Fibroblast of mammary gland (primary cell): Measurements from ENCODE around the gene TANC1.
"Not testable (repeated sequence)": the region's sequence is repeated elsewhere in the genome, so short reads cannot be mapped to it uniquely, and the experiment has no call there.

ENCODE experiments used
- DNase-seq: peaks from one replicate; pipeline ENCODE4 v3.0.0-alpha.2; 2010; ENCODE audit warnings: low read depth
- H3K4me3 ChIP-seq: 2 replicates; pipeline ENCODE4 v1.5.1; 2011; ENCODE audit warnings: low read depth, mild to moderate bottlenecking, low read length, moderate library complexity; ENCODE audit not compliant: control insufficient read depth
- CTCF ChIP-seq: conservative IDR thresholded peaks from 2 replicates; pipeline ENCODE4 v1.5.1; 2011; ENCODE audit warnings: low read depth, low read length, inconsistent platforms; ENCODE audit not compliant: control insufficient read depth, insufficient read depth

The TANC1 gene

GRCh38 chr2:159091381-159091780, 122.9 kb downstream of the TANC1 start:
- no peak overlapping the region for H3K4me3 ChIP-seq
- no peak for TF ChIP-seq CTCF
- peak; percentile 80 for DNase-seq

GRCh38 chr2:159091976-159092375, 123.5 kb downstream of the TANC1 start:
- DNase-seq, result no peak
- H3K4me3 ChIP-seq, result no peak overlapping the region
- TF ChIP-seq CTCF, result no peak

- no peak for DNase-seq
- TF ChIP-seq CTCF, result no peak
- H3K4me3 ChIP-seq, result no peak overlapping the region
Observed at GRCh38 chr2:159093497-159093896, 125.1 kb downstream of the TANC1 start.

GRCh38 chr2:159094173-159094737, 125.8 kb downstream of the TANC1 start:
- peak; percentile 83 for DNase-seq

GRCh38 chr2:159095813-159096212, 127.4 kb downstream of the TANC1 start:
- no peak for TF ChIP-seq CTCF
- DNase-seq, result no peak
- H3K4me3 ChIP-seq, result no peak overlapping the region

More at GRCh38 chr2:159094173-159094737, 125.8 kb downstream of the TANC1 start:
- H3K4me3 ChIP-seq, result no peak overlapping the region
- no peak for TF ChIP-seq CTCF

- not testable (repeated sequence) for DNase-seq
Observed at GRCh38 chr2:159096302-159096855, 127.9 kb downstream of the TANC1 start.

GRCh38 chr2:159096901-159097300, 128.5 kb downstream of the TANC1 start:
- peak; percentile 36 for DNase-seq
- TF ChIP-seq CTCF, result no peak
- no peak overlapping the region for H3K4me3 ChIP-seq

More at GRCh38 chr2:159096302-159096855, 127.9 kb downstream of the TANC1 start:
- not testable (repeated sequence) for H3K4me3 ChIP-seq
